Tibial artery (tissue), 4 donors: ENCODE data around the gene EHHADH.
"Not testable (repeated sequence)": the region's sequence is repeated elsewhere in the genome, so short reads cannot be mapped to it uniquely, and the experiment has no call there.

Experiments used
- DNase-seq, 2 donors: peaks; one replicate each; pipeline ENCODE4 v3.0.0-alpha.2; 2019
- H3K27ac ChIP-seq, 2 donors: fragments of 200-600 bp; sonication (generic) in 1 of 2; 1 replicate in 1 of 2; 2 replicates in 1 of 2; pipeline ENCODE4 v1.5.1; 2018 to 2019; ENCODE audit warnings: mild to moderate bottlenecking in 1 of 2
- H3K27me3 ChIP-seq, 2 donors: fragments of 200-600 bp; sonication (generic) in 1 of 2; one replicate each; pipeline versions ENCODE4 v1.5.1 to v1.6.0; 2016 to 2019
- H3K36me3 ChIP-seq, 3 donors: fragments of 200-600 bp; sonication (generic) in 2 of 3; one replicate each; pipeline ENCODE4 v1.5.1; 2016 to 2019; ENCODE audit warnings: mild to moderate bottlenecking in 2 of 3
- H3K4me1 ChIP-seq, 4 donors: fragments of 200-600 bp; sonication (generic) in 2 of 4; 1 replicate in 3 of 4; 2 replicates in 1 of 4; pipeline ENCODE4 v1.5.1; 2016 to 2019
- H3K4me3 ChIP-seq, 2 donors: fragments of 200-600 bp; sonication (generic) in 1 of 2; 1 replicate in 1 of 2; 2 replicates in 1 of 2; pipeline ENCODE4 v1.5.1; 2018 to 2019; ENCODE audit warnings: mild to moderate bottlenecking in 2 of 2
- H3K9me3 ChIP-seq, 3 donors: fragments of 200-600 bp; sonication (generic) in 1 of 3; one replicate each; pipeline ENCODE4 v1.5.1; 2016 to 2019
- intact Hi-C: fragments of 100-400 bp; cut with DNase I; formaldehyde crosslinking; loops from one replicate; pipeline ENCODE4 v1.15.0; 2023; ENCODE audit warnings: low total_unique reads
- TF ChIP-seq, protein P1 (sequence below), 2 experiments: fragments of 200-600 bp in 1 of 2; fragments of 450-650 bp in 1 of 2; IDR thresholded peaks; one replicate each; pipeline ENCODE4 v1.5.1; 2017 to 2019; ENCODE audit warnings: antibody characterized with exemption in 2 of 2, mild to moderate bottlenecking in 1 of 2, moderate library complexity in 1 of 2

EHHADH gene

DNA sequence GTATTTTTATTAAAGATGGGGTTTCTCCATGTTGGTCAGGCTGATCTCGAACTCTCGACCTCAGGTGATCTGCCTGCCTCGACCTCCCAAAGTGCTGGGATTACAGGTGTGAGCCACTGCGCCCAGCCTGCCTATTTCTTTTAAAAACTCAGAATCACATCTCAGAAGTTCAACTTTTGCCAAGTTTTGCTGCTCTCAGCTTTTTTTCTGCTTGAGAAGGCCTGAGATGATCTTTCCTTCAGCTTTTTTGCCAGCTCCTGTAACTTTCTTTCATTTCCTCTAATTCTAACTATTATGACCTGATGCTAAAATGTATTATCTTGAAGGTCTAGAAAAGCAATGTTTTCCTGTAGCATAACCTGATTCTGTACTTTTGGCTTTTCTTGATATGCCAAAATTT is 9.6 kb upstream of the EHHADH start:
- Histone ChIP-seq H3K4me1 (no peaks in the 10 kb centered on the region), H3K36me3 (no peaks in the 10 kb centered on the region), H3K4me3 (no peak overlapping the region), H3K27ac (no peak overlapping the region), H3K27me3 (no peaks in the 10 kb centered on the region), H3K9me3 (no peaks in the 10 kb centered on the region)
- TF ChIP-seq, protein P1, sequence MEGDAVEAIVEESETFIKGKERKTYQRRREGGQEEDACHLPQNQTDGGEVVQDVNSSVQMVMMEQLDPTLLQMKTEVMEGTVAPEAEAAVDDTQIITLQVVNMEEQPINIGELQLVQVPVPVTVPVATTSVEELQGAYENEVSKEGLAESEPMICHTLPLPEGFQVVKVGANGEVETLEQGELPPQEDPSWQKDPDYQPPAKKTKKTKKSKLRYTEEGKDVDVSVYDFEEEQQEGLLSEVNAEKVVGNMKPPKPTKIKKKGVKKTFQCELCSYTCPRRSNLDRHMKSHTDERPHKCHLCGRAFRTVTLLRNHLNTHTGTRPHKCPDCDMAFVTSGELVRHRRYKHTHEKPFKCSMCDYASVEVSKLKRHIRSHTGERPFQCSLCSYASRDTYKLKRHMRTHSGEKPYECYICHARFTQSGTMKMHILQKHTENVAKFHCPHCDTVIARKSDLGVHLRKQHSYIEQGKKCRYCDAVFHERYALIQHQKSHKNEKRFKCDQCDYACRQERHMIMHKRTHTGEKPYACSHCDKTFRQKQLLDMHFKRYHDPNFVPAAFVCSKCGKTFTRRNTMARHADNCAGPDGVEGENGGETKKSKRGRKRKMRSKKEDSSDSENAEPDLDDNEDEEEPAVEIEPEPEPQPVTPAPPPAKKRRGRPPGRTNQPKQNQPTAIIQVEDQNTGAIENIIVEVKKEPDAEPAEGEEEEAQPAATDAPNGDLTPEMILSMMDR (IDR thresholded peaks at IDR 0.05) = no peak
- intact Hi-C loops = no loop called here
- DNase-seq = no peak

DNA sequence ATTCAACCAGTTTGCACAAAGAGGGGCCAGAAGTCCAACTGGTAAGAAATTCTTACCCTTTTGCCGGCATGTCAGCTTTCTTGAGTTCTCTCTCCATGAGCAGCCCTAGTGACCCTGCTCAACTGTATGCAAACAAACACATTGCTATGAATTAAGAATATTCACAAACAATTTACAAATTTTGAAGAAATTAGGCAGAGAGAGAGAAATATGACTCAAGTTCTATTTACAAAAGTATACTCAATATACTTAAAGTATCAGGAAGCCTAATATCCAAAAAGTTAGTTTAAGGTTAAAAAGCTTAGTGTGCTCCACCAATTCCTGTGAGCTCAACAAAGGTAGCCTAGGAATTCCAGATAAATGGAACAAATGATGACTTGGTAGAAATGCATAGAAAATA is 3.5 kb upstream of the EHHADH start:
- no peaks in the 10 kb centered on the region for H3K36me3 ChIP-seq
- H3K27me3 ChIP-seq = no peaks in the 10 kb centered on the region
- peaks cover 0 to 4% (median 0%) of the 10 kb centered on the region in 4 donors for H3K4me1 ChIP-seq
- no peaks in the 10 kb centered on the region for H3K9me3 ChIP-seq
- TF ChIP-seq, protein P1 (IDR thresholded peaks at IDR 0.05) = no peak
- DNase-seq = no peak
- intact Hi-C loops = no loop called here
- H3K27ac ChIP-seq = no peak overlapping the region
- no peak overlapping the region for H3K4me3 ChIP-seq

DNA sequence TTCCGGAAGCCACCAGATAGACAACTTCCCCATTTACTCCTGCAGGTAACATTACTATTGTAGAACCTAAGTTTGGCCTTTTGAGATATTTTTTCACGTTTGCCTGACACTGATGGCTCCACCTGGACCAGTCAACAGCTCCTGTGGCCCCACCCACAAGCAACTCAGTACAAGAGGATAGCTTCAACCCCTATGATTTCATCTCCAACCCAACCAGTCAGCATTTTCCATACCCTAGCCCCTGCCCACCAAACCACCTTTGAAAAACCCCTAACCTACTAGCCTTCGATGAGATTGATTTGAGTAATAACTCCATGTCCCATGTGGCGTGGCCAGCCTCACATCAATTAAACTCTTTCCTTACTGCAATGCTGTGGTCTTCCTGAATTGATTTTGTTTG is 950 bp upstream of the EHHADH start:
- Histone ChIP-seq H3K9me3 (no peaks in the 10 kb centered on the region), H3K27ac (no peak overlapping the region), H3K4me3 (no peak overlapping the region), H3K4me1 (peaks cover 0 to 4% (median 0%) of the 10 kb centered on the region in 4 donors), H3K27me3 (no peaks in the 10 kb centered on the region), H3K36me3 (no peaks in the 10 kb centered on the region)
- intact Hi-C loops = no loop called here
- TF ChIP-seq, protein P1 (IDR thresholded peaks at IDR 0.05) = no peak
- DNase-seq = no peak

GRCh38 chr3:185253133-185253532 is 716 bp downstream of the EHHADH start:
- H3K36me3 ChIP-seq, H3K27me3 ChIP-seq, H3K4me1 ChIP-seq, intact Hi-C loops, DNase-seq, H3K27ac ChIP-seq, H3K9me3 ChIP-seq: not testable (repeated sequence)
- H3K4me3 ChIP-seq = peak overlapping the region; percentile 59 to 60

DNA sequence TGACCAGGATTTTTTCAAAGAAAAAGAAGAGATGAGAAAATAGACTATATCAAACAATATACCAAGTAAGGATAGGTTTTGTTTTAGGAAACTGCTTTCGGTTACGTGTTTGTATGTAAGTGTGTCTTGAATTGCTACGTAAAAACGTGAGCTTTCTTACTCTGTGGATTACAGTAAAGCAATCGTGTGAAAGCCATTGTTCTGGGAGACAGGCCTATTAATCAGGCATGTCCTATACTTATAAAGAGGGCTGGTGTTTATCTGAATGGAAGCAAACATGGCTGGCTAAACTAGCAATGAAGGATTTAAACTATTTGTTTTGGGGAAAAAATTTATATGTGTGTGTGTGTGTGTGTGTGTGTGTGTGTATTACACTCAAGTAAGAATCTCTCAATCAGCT is 2.6 kb downstream of the EHHADH start:
- no peaks in the 10 kb centered on the region for H3K27me3 ChIP-seq
- no peak for DNase-seq
- H3K4me1 ChIP-seq = peaks cover 0 to 4% (median 0%) of the 10 kb centered on the region in 4 donors
- H3K4me3 ChIP-seq = no peak overlapping the region
- H3K27ac ChIP-seq = no peak overlapping the region
- no peaks in the 10 kb centered on the region for H3K9me3 ChIP-seq
- TF ChIP-seq, protein P1 (IDR thresholded peaks at IDR 0.05) = no peak
- peaks cover 7 to 9% (median 8%) of the 10 kb centered on the region in 3 donors for H3K36me3 ChIP-seq
- intact Hi-C loops = no loop called here

DNA sequence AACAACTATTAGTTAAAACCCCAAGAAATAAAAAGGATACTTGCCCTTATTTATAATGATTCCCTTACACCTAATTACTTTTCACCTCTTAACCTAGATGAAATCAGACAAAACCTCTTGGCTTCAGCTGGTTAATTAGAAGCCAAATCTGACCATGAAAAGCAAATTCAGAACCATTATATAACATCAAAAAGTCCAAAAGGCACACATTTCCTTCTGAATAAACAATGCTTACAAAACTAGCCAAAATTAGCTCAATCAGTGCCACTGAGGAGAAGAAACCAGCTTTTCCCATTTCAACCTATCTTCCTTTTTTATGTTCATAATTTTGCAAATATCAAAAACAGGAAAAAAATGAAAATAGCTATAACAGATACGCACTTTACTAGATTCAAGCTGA is 3.2 kb downstream of the EHHADH start:
- intact Hi-C loops = no loop called here
- no peak overlapping the region for H3K27ac ChIP-seq
- peaks cover 0 to 4% (median 0%) of the 10 kb centered on the region in 4 donors for H3K4me1 ChIP-seq
- TF ChIP-seq, protein P1 (IDR thresholded peaks at IDR 0.05) = no peak
- DNase-seq = no peak
- H3K36me3 ChIP-seq = peaks cover 7 to 11% (median 8%) of the 10 kb centered on the region in 3 donors
- no peaks in the 10 kb centered on the region for H3K27me3 ChIP-seq
- H3K4me3 ChIP-seq = no peak overlapping the region
- H3K9me3 ChIP-seq = no peaks in the 10 kb centered on the region
